GM23338 (cell line): Measurements from ENCODE around the gene SLC40A1. TPM values are rescaled to one million over a fixed set of nuclear protein-coding genes. Genes with fewer than 3 reads are reported as not detected.

Experiments
- ATAC-seq: fragments of 200-7000 bp; cut with Tn5 transposase; 3 replicates; pipeline ENCODE4 v1.9.1; 2020
- DNase-seq: peaks from one replicate; pipeline ENCODE4 v3.0.0-alpha.2; 2015; ENCODE audit warnings: low spot score
- H2AFZ ChIP-seq: fragments of 200-600 bp; sonication (generic); 2 replicates; pipeline ENCODE4 v1.8.0; 2016; ENCODE audit warnings: antibody characterized with exemption, mild to moderate bottlenecking, moderate library complexity
- H3F3A ChIP-seq: fragments of 200-600 bp; sonication (generic); replicated peaks from 2 replicates; pipeline ENCODE4 v1.8.0; 2017; ENCODE audit warnings: antibody characterized with exemption, mixed run types, low read depth
- H3K27ac ChIP-seq: fragments of 200-600 bp; sonication (generic); 2 replicates; pipeline ENCODE4 v1.6.1; 2016; ENCODE audit warnings: low read depth
- H3K27me3 ChIP-seq: fragments of 200-600 bp; sonication (generic); 2 replicates; pipeline ENCODE4 v1.8.0; 2016; ENCODE audit warnings: mild to moderate bottlenecking, mixed run types, moderate library complexity; ENCODE audit not compliant: insufficient read depth
- H3K36me3 ChIP-seq: fragments of 200-600 bp; sonication (generic); 2 replicates; pipeline ENCODE4 v1.8.0; 2016; ENCODE audit warnings: mild to moderate bottlenecking; ENCODE audit not compliant: insufficient read depth
- H3K4me1 ChIP-seq: fragments of 200-600 bp; sonication (generic); 2 replicates; pipeline ENCODE4 v1.8.0; 2016; ENCODE audit warnings: mild to moderate bottlenecking, moderate library complexity; ENCODE audit not compliant: insufficient read depth
- H3K4me2 ChIP-seq: fragments of 200-600 bp; sonication (generic); 2 replicates; pipeline ENCODE4 v1.7.1; 2017; ENCODE audit warnings: mixed run types
- H3K4me3 ChIP-seq: fragments of 200-600 bp; sonication (generic); 2 replicates; pipeline ENCODE4 v1.6.1; 2016; ENCODE audit warnings: mixed run types
- H3K79me2 ChIP-seq: fragments of 200-600 bp; sonication (generic); replicated peaks from 2 replicates; pipeline ENCODE4 v1.8.0; 2017; ENCODE audit warnings: mild to moderate bottlenecking; ENCODE audit not compliant: insufficient read depth
- H3K9me2 ChIP-seq: fragments of 200-600 bp; sonication (generic); 2 replicates; pipeline ENCODE4 v1.8.0; 2017; ENCODE audit not compliant: insufficient read depth
- H4K20me1 ChIP-seq: fragments of 200-600 bp; sonication (generic); replicated peaks from 2 replicates; pipeline ENCODE4 v1.8.0; 2017; ENCODE audit warnings: mild to moderate bottlenecking; ENCODE audit not compliant: insufficient read depth
- H3K27ac Mint-ChIP-seq: 2 replicates; pipeline ENCODE4 v1.8.0; 2020; ENCODE audit warnings: inconsistent platforms, mild to moderate bottlenecking, moderate library complexity, mixed read lengths
- H3K27me3 Mint-ChIP-seq: 3 replicates; pipeline ENCODE4 v1.8.0; 2022; ENCODE audit warnings: low read depth, mild to moderate bottlenecking, moderate library complexity, mixed read lengths, inconsistent platforms; ENCODE audit not compliant: insufficient read depth, poor library complexity
- H3K36me3 Mint-ChIP-seq: 3 replicates; pipeline ENCODE4 v1.8.0; 2021; ENCODE audit warnings: low read depth, mild to moderate bottlenecking, inconsistent platforms, moderate library complexity, mixed read lengths
- H3K4me1 Mint-ChIP-seq: 3 replicates; pipeline ENCODE4 v1.8.0; 2020; ENCODE audit warnings: mild to moderate bottlenecking, inconsistent platforms, mixed read lengths
- H3K4me3 Mint-ChIP-seq: 3 replicates; pipeline ENCODE4 v1.8.0; 2021; ENCODE audit warnings: moderate library complexity, mild to moderate bottlenecking, inconsistent platforms, mixed read lengths
- H3K9me3 Mint-ChIP-seq: 3 replicates; pipeline ENCODE4 v1.8.0; 2020; ENCODE audit warnings: moderate library complexity, mild to moderate bottlenecking, inconsistent platforms, mixed read lengths
- CREB1 ChIP-seq: fragments of 250-450 bp; sonication (Bioruptor Pico); IDR thresholded peaks from 2 replicates; pipeline ENCODE4 v1.5.0; 2020; ENCODE audit warnings: low read depth, mild to moderate bottlenecking, moderate library complexity
- CTCF ChIP-seq, 2 experiments: fragments of 200-600 bp in 1 of 2; sonication (generic) in 1 of 2; conservative IDR thresholded peaks; 2 replicates each; pipeline versions ENCODE4 v1.5.1 to v1.6.1; 2016 to 2017; ENCODE audit warnings: antibody characterized with exemption in 2 of 2, low read depth in 2 of 2, mild to moderate bottlenecking in 2 of 2, moderate library complexity in 1 of 2
- EZH2 ChIP-seq: fragments of 200-600 bp; sonication (generic); IDR thresholded peaks from one replicate; pipeline ENCODE4 v1.8.0; 2017; ENCODE audit warnings: antibody characterized with exemption, mild to moderate bottlenecking, low read depth; ENCODE audit not compliant: unreplicated experiment
- EZH2phosphoT487 ChIP-seq: fragments of 200-600 bp; sonication (generic); IDR thresholded peaks from one replicate; pipeline ENCODE4 v1.8.1; 2018; ENCODE audit warnings: antibody characterized with exemption; ENCODE audit not compliant: unreplicated experiment
- JUNB ChIP-seq: IDR thresholded peaks from one replicate; pipeline ENCODE4 v1.6.1; 2016; ENCODE audit warnings: antibody characterized with exemption; ENCODE audit not compliant: unreplicated experiment
- NANOG ChIP-seq: IDR thresholded peaks from 2 replicates; pipeline ENCODE4 v1.6.1; 2016; ENCODE audit warnings: antibody characterized with exemption, borderline replicate concordance
- POLR2AphosphoS5 ChIP-seq: IDR thresholded peaks from 2 replicates; pipeline ENCODE4 v1.6.1; 2016; ENCODE audit warnings: antibody characterized with exemption, low read depth
- STAT1 ChIP-seq: IDR thresholded peaks from one replicate; pipeline ENCODE4 v1.6.1; 2016; ENCODE audit warnings: antibody characterized with exemption; ENCODE audit not compliant: unreplicated experiment
- ZNF114 ChIP-seq: fragments of 250-450 bp; sonication (Bioruptor Pico); IDR thresholded peaks from 2 replicates; pipeline ENCODE4 v1.5.0; 2020; ENCODE audit warnings: mild to moderate bottlenecking, moderate library complexity
- ZNF331 ChIP-seq: fragments of 250-450 bp; sonication (Bioruptor Pico); IDR thresholded peaks from 2 replicates; pipeline ENCODE4 v1.5.0; 2020; ENCODE audit warnings: low read depth, mild to moderate bottlenecking, moderate library complexity
- ZNF462 ChIP-seq: fragments of 250-450 bp; sonication (Bioruptor Pico); IDR thresholded peaks from 2 replicates; pipeline ENCODE4 v1.5.0; 2020; ENCODE audit warnings: mild to moderate bottlenecking, moderate library complexity
- polyA plus RNA-seq: library from polyadenylated mRNA; unstranded; fragments of >200 nt; fragmentation: Nextera tagmentation; extraction: Ambion mirVana; gene quantifications from 2 replicates; pipeline ENCODE4 v1.2.1, GENCODE V29; 2016
- total RNA-seq: library from RNA; depleted of rRNA; stranded (reverse); fragments of >200 nt; shearing (Covaris generic); gene quantifications from 2 replicates; pipeline ENCODE4 v1.2.3, GENCODE V29; 2014
- TF ChIP-seq, protein P1 (sequence below): IDR thresholded peaks from one replicate; pipeline ENCODE4 v1.6.1; 2018; ENCODE audit warnings: antibody characterized with exemption; ENCODE audit not compliant: unreplicated experiment
- TF ChIP-seq, protein P2 (sequence below): IDR thresholded peaks from 2 replicates; pipeline ENCODE4 v1.6.1; 2016; ENCODE audit warnings: antibody characterized with exemption

Gene SLC40A1
- total and polyA plus RNA-seq, 2 experiments from 2014 or later, result 0.08 TPM; not detected in 1

DNA sequence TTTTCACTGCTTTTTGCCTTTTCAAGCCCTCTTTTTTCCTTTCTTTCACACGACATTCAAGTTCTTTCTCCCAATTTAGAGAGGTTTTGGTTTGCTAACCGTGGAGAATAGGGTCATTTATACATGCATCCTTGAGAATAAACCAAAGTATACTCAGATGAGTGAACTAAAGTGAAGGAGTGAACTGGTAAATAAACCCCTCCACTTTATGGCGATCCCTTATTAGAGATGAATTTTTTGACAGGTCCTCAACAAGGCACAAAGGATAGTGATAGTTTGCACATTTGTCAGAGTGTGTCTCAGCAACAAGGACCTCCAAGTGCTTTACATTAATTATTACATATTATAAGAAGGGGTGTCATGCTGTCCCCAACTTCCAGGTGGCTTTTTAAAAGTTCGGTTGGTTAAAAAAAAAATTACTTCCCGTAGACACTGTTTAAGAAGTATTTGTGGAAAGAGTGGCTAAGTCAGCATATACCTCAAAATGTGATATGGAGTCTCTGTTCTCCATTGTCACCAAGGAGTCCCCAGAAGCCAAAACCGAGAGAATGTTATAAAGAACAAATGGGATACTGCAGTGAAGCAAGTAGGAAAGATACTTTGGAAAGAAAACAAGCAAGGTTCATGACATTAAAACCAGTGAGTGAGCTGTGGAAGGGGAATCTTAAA lies 1.7 kb upstream of the SLC40A1 start:
- no peak for ATAC-seq

More for the DNA sequence above, 1.7 kb upstream of the SLC40A1 start:
- H3F3A ChIP-seq, result peaks cover 3% of the 10 kb centered on the region; the same call in 1 of the 2 replicates
- peak overlapping the region; percentile 66; the same call in 1 of the 3 replicates for H3K4me3 Mint-ChIP-seq
- H3K27me3 ChIP-seq, result peaks cover 88% of the 10 kb centered on the region
- H2AFZ ChIP-seq, result no peak overlapping the region
- H3K27me3 Mint-ChIP-seq, result peaks cover 81% of the 10 kb centered on the region
- TF ChIP-seq, protein P1, sequence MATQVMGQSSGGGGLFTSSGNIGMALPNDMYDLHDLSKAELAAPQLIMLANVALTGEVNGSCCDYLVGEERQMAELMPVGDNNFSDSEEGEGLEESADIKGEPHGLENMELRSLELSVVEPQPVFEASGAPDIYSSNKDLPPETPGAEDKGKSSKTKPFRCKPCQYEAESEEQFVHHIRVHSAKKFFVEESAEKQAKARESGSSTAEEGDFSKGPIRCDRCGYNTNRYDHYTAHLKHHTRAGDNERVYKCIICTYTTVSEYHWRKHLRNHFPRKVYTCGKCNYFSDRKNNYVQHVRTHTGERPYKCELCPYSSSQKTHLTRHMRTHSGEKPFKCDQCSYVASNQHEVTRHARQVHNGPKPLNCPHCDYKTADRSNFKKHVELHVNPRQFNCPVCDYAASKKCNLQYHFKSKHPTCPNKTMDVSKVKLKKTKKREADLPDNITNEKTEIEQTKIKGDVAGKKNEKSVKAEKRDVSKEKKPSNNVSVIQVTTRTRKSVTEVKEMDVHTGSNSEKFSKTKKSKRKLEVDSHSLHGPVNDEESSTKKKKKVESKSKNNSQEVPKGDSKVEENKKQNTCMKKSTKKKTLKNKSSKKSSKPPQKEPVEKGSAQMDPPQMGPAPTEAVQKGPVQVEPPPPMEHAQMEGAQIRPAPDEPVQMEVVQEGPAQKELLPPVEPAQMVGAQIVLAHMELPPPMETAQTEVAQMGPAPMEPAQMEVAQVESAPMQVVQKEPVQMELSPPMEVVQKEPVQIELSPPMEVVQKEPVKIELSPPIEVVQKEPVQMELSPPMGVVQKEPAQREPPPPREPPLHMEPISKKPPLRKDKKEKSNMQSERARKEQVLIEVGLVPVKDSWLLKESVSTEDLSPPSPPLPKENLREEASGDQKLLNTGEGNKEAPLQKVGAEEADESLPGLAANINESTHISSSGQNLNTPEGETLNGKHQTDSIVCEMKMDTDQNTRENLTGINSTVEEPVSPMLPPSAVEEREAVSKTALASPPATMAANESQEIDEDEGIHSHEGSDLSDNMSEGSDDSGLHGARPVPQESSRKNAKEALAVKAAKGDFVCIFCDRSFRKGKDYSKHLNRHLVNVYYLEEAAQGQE, result no peak
- no peak for TF ChIP-seq POLR2AphosphoS5
- no peak for TF ChIP-seq CTCF (conservative IDR thresholded peaks at IDR 0.05; ENCODE audit: low read depth in 2 of 2)
- no peak for TF ChIP-seq STAT1
- TF ChIP-seq EZH2phosphoT487, result no peak
- no peak for TF ChIP-seq CREB1 (CRISPR knock-in tag)
- TF ChIP-seq ZNF331 (CRISPR knock-in tag), result no peak
- no peak for TF ChIP-seq ZNF114 (CRISPR knock-in tag)
- TF ChIP-seq, protein P2, sequence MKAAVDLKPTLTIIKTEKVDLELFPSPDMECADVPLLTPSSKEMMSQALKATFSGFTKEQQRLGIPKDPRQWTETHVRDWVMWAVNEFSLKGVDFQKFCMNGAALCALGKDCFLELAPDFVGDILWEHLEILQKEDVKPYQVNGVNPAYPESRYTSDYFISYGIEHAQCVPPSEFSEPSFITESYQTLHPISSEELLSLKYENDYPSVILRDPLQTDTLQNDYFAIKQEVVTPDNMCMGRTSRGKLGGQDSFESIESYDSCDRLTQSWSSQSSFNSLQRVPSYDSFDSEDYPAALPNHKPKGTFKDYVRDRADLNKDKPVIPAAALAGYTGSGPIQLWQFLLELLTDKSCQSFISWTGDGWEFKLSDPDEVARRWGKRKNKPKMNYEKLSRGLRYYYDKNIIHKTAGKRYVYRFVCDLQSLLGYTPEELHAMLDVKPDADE, result no peak
- TF ChIP-seq JUNB, result no peak
- TF ChIP-seq ZNF462 (CRISPR knock-in tag), result no peak
- TF ChIP-seq EZH2, result no peak
- no peak for TF ChIP-seq NANOG
- peak overlapping the region; percentile 86 for H3K4me3 ChIP-seq
- H4K20me1 ChIP-seq, result peaks cover 17% of the 10 kb centered on the region
- H3K27ac Mint-ChIP-seq, result no peak overlapping the region
- no peaks in the 10 kb centered on the region for H3K9me3 Mint-ChIP-seq
- H3K79me2 ChIP-seq, result no peaks in the 10 kb centered on the region
- no peak for DNase-seq
- H3K36me3 Mint-ChIP-seq, result no peaks in the 10 kb centered on the region
- H3K4me1 ChIP-seq, result peaks cover 11% of the 10 kb centered on the region
- H3K27ac ChIP-seq, result no peak overlapping the region
- peaks cover 19% of the 10 kb centered on the region for H3K4me1 Mint-ChIP-seq
- H3K4me2 ChIP-seq, result 0 out of 2 replicates have a peak overlapping the region, but pooled peaks have one; percentile 99
- H3K9me2 ChIP-seq, result no peaks in the 10 kb centered on the region
- no peaks in the 10 kb centered on the region for H3K36me3 ChIP-seq
